Lower leg skin (tissue), 4 donors: ENCODE results near the gene NUAK2. TPM values are rescaled to one million over a fixed set of nuclear protein-coding genes. Genes with fewer than 3 reads are reported as not detected.

Experiments
- DNase-seq, 2 donors: peaks; one replicate each; pipeline ENCODE4 v3.0.0-alpha.2; 2019; ENCODE audit warnings: low spot score in 2 of 2
- H3K4me3 ChIP-seq: fragments of 200-600 bp; sonication (generic); 2 replicates; pipeline ENCODE4 v1.5.1; 2017; ENCODE audit warnings: mild to moderate bottlenecking, low read depth; ENCODE audit not compliant: poor library complexity, severe bottlenecking
- CTCF ChIP-seq, 3 donors: fragments of 450-650 bp; IDR thresholded peaks; one replicate each; pipeline ENCODE4 v1.5.1; 2016; ENCODE audit warnings: antibody characterized with exemption in 3 of 3, mild to moderate bottlenecking in 3 of 3, moderate library complexity in 2 of 3
- POLR2A ChIP-seq, 2 donors: fragments of 450-650 bp; IDR thresholded peaks; one replicate each; pipeline ENCODE4 v1.6.1; 2016 to 2017; ENCODE audit warnings: antibody characterized with exemption in 2 of 2, mild to moderate bottlenecking in 1 of 2, moderate library complexity in 1 of 2
- WGBS, 2 donors: methylation state at CpG; one replicate each; pipeline ENCODE4 v1.1.5; 2018; 5-methylcytosine and 5-hydroxymethylcytosine counted together
- intact Hi-C: fragments of 100-400 bp; cut with DNase I; formaldehyde crosslinking; loops from one replicate; pipeline ENCODE4 v1.15.0; 2023; ENCODE audit warnings: low total_unique reads
- total RNA-seq, 4 donors: library from RNA; depleted of rRNA; stranded (reverse); fragments of >200 nt; gene quantifications; one replicate each; pipeline ENCODE4 v1.1.0, GENCODE V29; 2016

Gene NUAK2
- total RNA-seq, 4 donors from 2014 or later: 31.9 to 39.2 (median 32.3) TPM

DNA sequence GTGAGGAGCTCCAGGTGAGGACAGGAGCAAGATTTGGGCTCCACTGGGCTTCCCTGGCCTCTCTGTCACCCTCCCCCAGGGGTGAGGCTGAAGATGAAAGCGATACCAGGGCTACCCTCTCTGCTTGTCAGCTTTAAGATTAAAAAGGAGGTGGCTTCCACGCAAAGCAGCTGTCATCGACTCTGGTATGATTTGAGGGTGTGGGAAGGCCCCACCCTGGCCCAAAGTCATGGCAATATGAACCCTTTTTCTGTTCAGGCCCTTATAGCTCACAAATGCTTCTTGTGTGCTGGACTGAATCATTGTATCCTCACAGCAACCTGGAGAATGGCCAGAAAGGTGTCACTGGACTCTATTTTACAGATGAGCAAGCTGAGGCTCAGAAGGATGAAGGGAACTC lies 41.6 kb downstream of the NUAK2 start:
- H3K4me3 ChIP-seq: no peak overlapping the region
- intact Hi-C loops: no loop called here
- DNase-seq: no peak
- TF ChIP-seq POLR2A (IDR thresholded peaks at IDR 0.05) (no peak), CTCF (IDR thresholded peaks at IDR 0.05) (no peak)
- WGBS, 2 donors: 36 to 73% methylated on average over 3 of the region's 3 CpGs

GRCh38 chr1:205276689-205277065 lies 44.9 kb downstream of the NUAK2 start:
- DNase-seq: no peak
- TF ChIP-seq CTCF (IDR thresholded peaks at IDR 0.05) (no peak), POLR2A (IDR thresholded peaks at IDR 0.05) (no peak)
- no peak overlapping the region for H3K4me3 ChIP-seq
- 33 to 57% methylated on average over 7 to 8 of the region's 8 CpGs for WGBS, 2 donors
- intact Hi-C loops: no loop called here

GRCh38 chr1:205275916-205276688 lies 45.4 kb downstream of the NUAK2 start:
- TF ChIP-seq POLR2A (IDR thresholded peaks at IDR 0.05) (no peak), CTCF (IDR thresholded peaks at IDR 0.05) (no peak)
- DNase-seq: no peak
- H3K4me3 ChIP-seq: no peak overlapping the region
- 65 to 73% methylated on average over 7 to 9 of the region's 9 CpGs for WGBS, 2 donors
- intact Hi-C loops: loop anchor here (2.0 kb wide), 1 partner anchor 49 kb away; no protein-coding TSS in a partner anchor

GRCh38 chr1:205275133-205275532 lies 46.4 kb downstream of the NUAK2 start:
- intact Hi-C loops: loop anchor here (2.0 kb wide), 1 partner anchor 50 kb away; no protein-coding TSS in a partner anchor
- WGBS, 2 donors: 55 to 60% methylated on average over 3 of the region's 3 CpGs
- TF ChIP-seq POLR2A (IDR thresholded peaks at IDR 0.05) (no peak), CTCF (IDR thresholded peaks at IDR 0.05) (no peak)
- H3K4me3 ChIP-seq: no peak overlapping the region
- DNase-seq: no peak

GRCh38 chr1:205274041-205274691 lies 47.4 kb downstream of the NUAK2 start:
- H3K4me3 ChIP-seq: no peak overlapping the region
- intact Hi-C loops: loop anchor here (2.0 kb wide), 1 partner anchor 51 kb away; no protein-coding TSS in a partner anchor
- DNase-seq: no peak
- no peak for TF ChIP-seq POLR2A (IDR thresholded peaks at IDR 0.05)
- TF ChIP-seq CTCF (IDR thresholded peaks at IDR 0.05): no peak
- WGBS, 2 donors: 78 to 80% methylated on average over 5 to 8 of the region's 8 CpGs
